IPS DF 19.7 (cell line): ENCODE results near the gene MRPL20.
A peak's percentile ranks its signal among the peaks of the same experiment; 100 is the strongest.
"Not testable (repeated sequence)": the region's sequence is repeated elsewhere in the genome, so short reads cannot be mapped to it uniquely, and the experiment has no call there.

ENCODE experiments used
- DNase-seq: peaks from one replicate; pipeline ENCODE4 v3.0.0-alpha.2; 2013; ENCODE audit warnings: low read depth, low spot score

Gene MRPL20

GRCh38 chr1:1406101-1406820 lies 832 bp downstream of the MRPL20 start:
- DNase-seq: no peak

GRCh38 chr1:1403653-1404052 lies 3.4 kb downstream of the MRPL20 start:
- DNase-seq: no peak

GRCh38 chr1:1402901-1403392 lies 4.1 kb downstream of the MRPL20 start:
- not testable (repeated sequence) for DNase-seq

GRCh38 chr1:1402072-1402900 lies 4.8 kb downstream of the MRPL20 start:
- DNase-seq: no peak

DNA sequence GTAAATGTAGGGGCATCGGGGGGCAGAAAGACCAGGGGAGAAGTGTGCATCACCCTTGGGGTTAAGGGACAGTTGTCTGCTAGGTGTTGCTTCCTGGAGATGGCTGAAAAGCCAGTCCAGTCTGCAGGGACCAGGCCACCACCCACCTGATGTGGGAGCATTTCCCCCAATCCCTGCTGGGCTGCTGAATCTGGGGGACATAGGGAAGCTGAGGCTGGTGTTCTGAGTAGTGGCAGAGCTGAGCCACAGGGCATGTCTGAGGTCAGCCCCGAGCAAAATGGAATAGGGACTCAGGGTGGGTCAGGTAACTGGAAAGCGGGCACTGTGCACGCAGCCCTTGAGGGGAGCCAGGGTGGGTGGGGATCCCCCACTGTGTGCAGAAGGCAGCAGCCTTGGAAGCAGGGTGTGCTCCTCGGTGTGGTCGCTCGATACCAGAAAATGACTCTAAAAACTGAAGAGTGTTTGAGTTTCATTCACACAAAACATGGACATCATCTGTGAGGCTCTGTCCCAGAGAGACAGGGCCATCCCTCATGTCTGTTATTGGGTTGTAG lies 5.6 kb downstream of the MRPL20 start:
- no peak for DNase-seq

DNA sequence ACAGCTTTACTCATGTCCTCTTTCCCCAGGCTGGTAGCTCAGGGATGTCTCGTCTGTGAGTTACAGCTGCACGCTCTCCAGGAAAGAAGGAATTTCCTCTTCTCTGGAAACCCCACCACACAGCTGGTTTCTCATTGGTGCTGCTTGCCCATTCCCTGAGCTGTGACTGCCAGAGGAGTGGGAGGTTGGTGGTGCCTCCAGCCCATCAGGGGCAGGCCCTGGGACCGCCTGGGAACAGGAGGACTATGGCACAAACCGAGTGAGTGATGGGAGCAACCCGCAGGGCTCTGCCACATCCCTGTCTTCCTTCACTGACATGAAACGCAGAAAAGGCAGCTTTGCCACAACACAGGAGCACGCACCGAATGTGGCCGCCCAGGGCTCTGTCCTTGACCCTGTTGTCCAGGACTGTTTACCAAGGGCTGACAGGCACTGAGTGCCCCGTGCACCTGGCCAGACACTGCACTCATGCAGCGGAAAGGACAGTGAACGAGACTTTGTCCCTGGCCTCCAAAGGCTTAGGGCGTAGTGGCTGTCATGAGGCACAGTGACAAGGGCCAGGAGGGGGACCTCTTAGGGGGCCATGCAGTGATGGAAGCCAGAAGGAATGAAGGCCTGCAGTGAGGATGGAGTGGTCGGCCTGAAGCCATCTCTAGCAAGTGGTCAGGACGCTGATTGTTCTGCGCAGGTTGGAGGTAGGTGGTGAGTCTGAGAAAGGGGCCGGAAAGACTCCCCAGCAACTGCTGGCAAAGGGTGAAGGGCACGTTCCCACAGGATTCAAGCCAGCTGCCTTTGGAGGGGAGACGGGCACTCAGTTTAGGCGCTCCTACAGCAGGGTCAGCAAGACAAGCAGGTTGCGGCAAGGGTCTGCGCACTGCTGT lies 6.3 kb downstream of the MRPL20 start:
- DNase-seq: no peak

GRCh38 chr1:1399872-1400575 lies 7.1 kb downstream of the MRPL20 start:
- DNase-seq: no peak

DNA sequence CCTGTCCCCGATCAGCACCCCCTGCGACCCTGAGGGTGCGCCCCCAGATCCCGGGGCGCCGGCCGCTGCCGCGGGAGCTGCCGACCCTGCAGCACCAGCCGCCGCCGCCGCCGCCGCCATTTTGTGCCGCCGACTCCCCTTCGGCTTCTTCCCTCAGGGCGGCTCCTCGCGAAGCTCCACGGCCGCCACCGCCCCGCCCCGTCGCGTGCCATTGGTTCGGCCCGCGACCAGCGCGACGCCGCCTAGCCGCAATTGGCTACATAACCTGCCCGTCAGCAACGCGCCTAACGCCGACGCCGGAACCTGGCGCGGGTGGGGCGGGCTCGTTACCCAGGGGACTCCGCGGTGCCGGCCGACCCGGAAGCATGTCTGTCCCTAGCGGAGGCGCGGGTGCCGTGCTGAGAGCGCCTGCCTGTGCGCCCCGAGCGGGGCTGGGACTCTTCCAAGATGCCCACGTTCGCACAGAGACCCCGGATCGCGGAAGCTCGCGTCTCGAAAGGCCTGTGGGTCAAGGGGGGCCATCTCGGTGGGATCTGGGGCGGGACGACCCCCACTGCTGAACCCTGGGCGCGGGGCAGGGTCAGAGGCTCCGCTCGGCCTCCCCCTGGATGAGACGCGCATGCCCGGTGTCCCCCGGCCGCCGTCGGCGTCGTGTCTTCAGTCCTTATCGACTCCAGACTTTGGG lies 7.8 kb downstream of the MRPL20 start, which contains the start of gene CCNL2:
Gene CCNL2 (minus strand): TSS at position 149 of the 685 bp plus-strand sequence. CDS start 29 bp downstream, at position 120.
- DNase-seq: peak; percentile 82

GRCh38 chr1:1398677-1399186 lies 8.4 kb downstream of the MRPL20 start:
- no peak for DNase-seq

GRCh38 chr1:1397839-1398523 lies 9.1 kb downstream of the MRPL20 start:
- no peak for DNase-seq

- no peak for DNase-seq
These were observed 11.9 kb downstream of the MRPL20 start for GRCh38 chr1:1395166-1395565.

DNA sequence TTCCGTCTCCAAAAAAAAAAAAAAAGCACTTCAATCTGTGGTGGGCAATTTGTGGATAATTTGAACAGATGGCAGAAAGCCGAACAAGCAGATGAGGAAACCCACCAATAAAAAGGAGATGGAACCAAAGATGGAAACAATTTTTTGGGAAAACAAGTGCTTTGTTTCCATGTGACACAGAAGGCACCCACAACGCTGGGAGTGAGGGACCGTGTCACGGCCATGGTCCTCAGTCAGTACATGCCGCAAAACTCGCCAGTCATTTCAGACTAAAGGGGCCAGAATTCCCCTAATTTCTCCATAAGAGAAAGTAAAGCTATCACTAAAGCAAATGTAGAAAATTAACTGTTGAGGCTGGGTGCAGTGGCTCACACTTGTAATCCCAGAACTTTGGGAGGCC lies 13.0 kb downstream of the MRPL20 start:
- DNase-seq: no peak

- no peak for DNase-seq
These were observed 13.7 kb downstream of the MRPL20 start for GRCh38 chr1:1393428-1393827.

DNA sequence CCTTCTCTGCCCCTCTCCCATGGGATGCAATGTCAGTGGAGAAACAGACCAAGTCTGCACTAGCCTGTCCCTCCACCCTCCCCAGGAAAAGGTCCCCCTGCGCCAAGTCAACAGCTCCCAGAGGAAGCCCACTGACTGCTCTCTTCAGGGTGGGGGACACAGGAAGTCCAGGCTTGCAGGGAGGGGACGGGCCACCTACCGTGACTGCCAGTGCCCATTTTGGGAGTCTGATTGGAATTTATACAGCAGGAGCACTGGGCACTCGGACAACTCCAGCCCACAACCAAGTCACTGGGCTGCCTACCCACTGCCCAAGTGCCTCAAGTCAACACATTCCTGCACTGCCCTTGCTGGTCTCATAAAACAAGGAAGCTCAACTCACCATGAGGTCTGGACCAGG lies 14.1 kb downstream of the MRPL20 start:
- DNase-seq: no peak

DNA sequence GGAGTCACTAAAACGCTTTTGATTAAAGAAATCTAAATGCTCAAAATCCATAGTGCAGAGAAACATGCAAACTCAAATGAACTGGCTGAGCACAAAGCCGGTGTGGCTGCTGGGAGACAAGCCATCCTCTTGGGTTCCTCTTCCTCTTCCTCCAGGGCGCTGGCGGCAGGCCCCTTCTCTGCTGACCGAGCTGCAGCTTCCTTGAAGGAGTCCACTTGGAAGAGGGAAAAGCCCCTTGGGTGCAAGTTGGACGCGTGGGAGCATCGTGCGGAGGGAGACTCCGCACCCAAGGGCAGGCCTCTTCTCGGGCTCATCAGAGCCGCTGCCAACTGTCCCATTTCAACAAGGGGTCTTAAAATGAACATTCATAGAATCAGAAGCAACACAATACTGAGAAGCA lies 15.9 kb downstream of the MRPL20 start:
- no peak for DNase-seq

- DNase-seq: no peak
These were observed 16.4 kb downstream of the MRPL20 start for GRCh38 chr1:1390675-1391074.

GRCh38 chr1:1388078-1388472 lies 19.0 kb downstream of the MRPL20 start:
- no peak for DNase-seq

- no peak for DNase-seq
These were observed 19.7 kb downstream of the MRPL20 start for GRCh38 chr1:1387098-1388077.
